Mesendoderm (in vitro differentiated cells): ENCODE data around the gene C10orf105.

Source experiments
- DNase-seq: peaks from one replicate; pipeline ENCODE4 v3.0.0; 2013
- H2AK5ac ChIP-seq: 2 replicates; pipeline ENCODE4 v1.6.1; 2013; ENCODE audit warnings: low read length, inconsistent platforms
- H2BK120ac ChIP-seq: 2 replicates; pipeline ENCODE4 v1.6.1; 2013; ENCODE audit warnings: low read depth, mild to moderate bottlenecking, low read length, moderate library complexity, mixed read lengths
- H2BK15ac ChIP-seq: replicated peaks from 2 replicates; pipeline ENCODE4 v1.6.1; 2013; ENCODE audit warnings: low read depth, mild to moderate bottlenecking, moderate library complexity
- H2BK5ac ChIP-seq: 2 replicates; pipeline ENCODE4 v1.6.1; 2013; ENCODE audit warnings: low read length, inconsistent platforms
- H3K18ac ChIP-seq: 2 replicates; pipeline ENCODE4 v1.6.1; 2013; ENCODE audit warnings: mild to moderate bottlenecking, low read length, mixed read lengths
- H3K23ac ChIP-seq: one replicate; pipeline ENCODE4 v1.6.1; 2013; ENCODE audit warnings: low read length
- H3K27ac ChIP-seq: 2 replicates; pipeline ENCODE4 v1.5.1; 2013; ENCODE audit warnings: low read depth, mild to moderate bottlenecking, inconsistent platforms, low read length, moderate library complexity
- H3K27me3 ChIP-seq: 2 replicates; pipeline ENCODE4 v1.6.1; 2013; ENCODE audit warnings: low read length, control low read depth, mild to moderate bottlenecking, inconsistent platforms; ENCODE audit not compliant: insufficient read depth, poor library complexity
- H3K36me3 ChIP-seq: 2 replicates; pipeline ENCODE4 v1.6.1; 2013; ENCODE audit warnings: low read length, inconsistent platforms; ENCODE audit not compliant: control insufficient read depth, insufficient read depth
- H3K4ac ChIP-seq: one replicate; pipeline ENCODE4 v1.6.1; 2013; ENCODE audit warnings: low read depth, mild to moderate bottlenecking, low read length, moderate library complexity
- H3K4me1 ChIP-seq: 2 replicates; pipeline ENCODE4 v1.6.1; 2013; ENCODE audit warnings: low read depth, low read length, inconsistent platforms; ENCODE audit not compliant: control insufficient read depth
- H3K4me2 ChIP-seq: 2 replicates; pipeline ENCODE4 v1.6.1; 2013; ENCODE audit warnings: low read length
- H3K4me3 ChIP-seq: 2 replicates; pipeline ENCODE4 v1.5.1; 2013; ENCODE audit warnings: mild to moderate bottlenecking, low read length
- H3K56ac ChIP-seq: one replicate; pipeline ENCODE4 v1.6.1; 2013; ENCODE audit warnings: low read length
- H3K79me1 ChIP-seq: 2 replicates; pipeline ENCODE4 v1.6.1; 2013; ENCODE audit warnings: low read length, inconsistent platforms
- H3K79me2 ChIP-seq: 2 replicates; pipeline ENCODE4 v1.6.1; 2013; ENCODE audit warnings: mild to moderate bottlenecking, low read length; ENCODE audit not compliant: control insufficient read depth, insufficient read depth
- H3K9ac ChIP-seq: 2 replicates; pipeline ENCODE4 v1.6.1; 2013; ENCODE audit warnings: low read length, inconsistent platforms
- H4K5ac ChIP-seq: one replicate; pipeline ENCODE4 v1.6.1; 2013; ENCODE audit warnings: low read length
- H4K8ac ChIP-seq: one replicate; pipeline ENCODE4 v1.6.1; 2013; ENCODE audit warnings: low read depth, mild to moderate bottlenecking, control low read depth, low read length, moderate library complexity
- WGBS: extraction: QIAGEN DNeasy Blood & Tissue Kit; methylation state at CpG from one replicate; pipeline ENCODE4 v1.1.7; 2013; ENCODE audit warnings: low lambda C conversion rate, missing lambda C conversion rate; ENCODE audit not compliant: insufficient coverage; ENCODE audit errors: extremely low coverage; 5-methylcytosine and 5-hydroxymethylcytosine counted together

Gene C10orf105

DNA sequence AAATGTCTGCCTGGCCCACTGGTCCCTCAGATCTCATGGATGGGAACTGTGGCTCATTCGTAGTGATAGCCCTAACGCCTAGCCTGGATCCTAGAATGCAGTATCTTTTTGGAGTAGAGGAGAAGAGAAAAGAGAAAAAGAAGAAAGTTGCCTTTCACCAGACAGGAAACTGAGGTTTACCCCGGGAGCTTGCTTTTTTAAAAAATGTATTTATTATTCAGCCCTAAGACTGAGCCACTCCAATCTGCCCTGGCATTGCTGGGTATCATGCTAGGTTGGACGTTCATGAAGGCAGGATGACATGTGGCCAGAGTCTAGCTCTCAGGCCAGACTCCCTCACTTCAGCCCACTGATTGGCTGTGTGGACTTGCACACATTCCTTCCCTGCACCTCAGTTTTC, 21.5 kb upstream of the C10orf105 start:
- no peak overlapping the region for H3K4ac ChIP-seq
- no peak for DNase-seq
- H3K27me3 ChIP-seq = no peaks in the 10 kb centered on the region
- H3K36me3 ChIP-seq = no peaks in the 10 kb centered on the region
- no peak overlapping the region for H4K8ac ChIP-seq
- WGBS = no CpG with 5 or more reads among the region's 4 CpGs
- H4K5ac ChIP-seq = no peak overlapping the region
- no peak overlapping the region for H3K4me3 ChIP-seq
- H2BK15ac ChIP-seq = no peak overlapping the region
- no peak overlapping the region for H2BK5ac ChIP-seq
- no peaks in the 10 kb centered on the region for H3K79me2 ChIP-seq
- H3K79me1 ChIP-seq = no peaks in the 10 kb centered on the region
- no peak overlapping the region for H3K56ac ChIP-seq
- H3K27ac ChIP-seq = no peak overlapping the region
- H3K23ac ChIP-seq = no peak overlapping the region
- no peak overlapping the region for H3K9ac ChIP-seq
- no peak overlapping the region for H2AK5ac ChIP-seq
- no peak overlapping the region for H3K18ac ChIP-seq
- H3K4me2 ChIP-seq = no peak overlapping the region
- H2BK120ac ChIP-seq = no peak overlapping the region
- no peaks in the 10 kb centered on the region for H3K4me1 ChIP-seq

- Histone ChIP-seq H2BK5ac (no peak overlapping the region), H3K36me3 (no peaks in the 10 kb centered on the region), H3K18ac (no peak overlapping the region), H3K4me2 (no peak overlapping the region), H2AK5ac (no peak overlapping the region), H2BK15ac (no peak overlapping the region), H3K27me3 (no peaks in the 10 kb centered on the region), H4K8ac (no peak overlapping the region), H3K79me2 (no peaks in the 10 kb centered on the region), H2BK120ac (no peak overlapping the region), H3K56ac (no peak overlapping the region), H3K27ac (no peak overlapping the region), H3K79me1 (no peaks in the 10 kb centered on the region), H3K4me3 (no peak overlapping the region), H3K23ac (no peak overlapping the region), H3K4me1 (no peaks in the 10 kb centered on the region), H3K9ac (no peak overlapping the region), H3K4ac (no peak overlapping the region), H4K5ac (no peak overlapping the region)
- DNase-seq = no peak
- no CpG with 5 or more reads among the region's 9 CpGs for WGBS
Observed at GRCh38 chr10:71740069-71740653, 20.6 kb upstream of the C10orf105 start.

DNA sequence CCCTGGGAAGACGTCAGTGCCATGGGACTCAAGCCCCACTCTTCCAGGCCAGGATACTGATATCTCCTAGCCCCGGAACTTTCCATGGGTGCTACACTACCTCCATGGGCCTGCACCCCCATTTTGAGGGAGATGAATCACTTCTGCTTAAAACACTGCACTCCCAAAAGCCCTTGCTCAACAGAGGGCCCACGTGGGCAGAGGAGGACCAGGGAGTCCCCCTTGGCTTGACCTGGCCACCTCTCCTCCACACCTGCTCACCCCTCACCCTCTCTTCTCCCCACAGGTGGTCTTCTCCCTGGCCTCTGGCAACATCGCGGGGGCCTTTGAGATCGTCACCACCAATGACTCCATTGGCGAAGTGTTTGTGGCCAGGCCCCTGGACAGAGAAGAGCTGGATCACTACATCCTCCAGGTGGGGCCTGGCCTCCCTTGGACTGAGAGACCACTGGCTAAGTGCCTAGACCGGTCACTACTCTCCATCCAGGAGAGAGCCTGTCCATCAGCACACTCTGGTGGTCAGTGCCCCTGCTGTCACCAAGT, 19.9 kb upstream of the C10orf105 start:
- Histone ChIP-seq H3K4me1 (no peaks in the 10 kb centered on the region), H3K23ac (no peak overlapping the region), H3K4me2 (no peak overlapping the region), H4K8ac (no peak overlapping the region), H3K4ac (no peak overlapping the region), H2BK5ac (no peak overlapping the region), H2AK5ac (no peak overlapping the region), H2BK15ac (no peak overlapping the region), H3K27ac (no peak overlapping the region), H3K9ac (no peak overlapping the region), H3K79me1 (no peaks in the 10 kb centered on the region), H3K56ac (no peak overlapping the region), H3K36me3 (no peaks in the 10 kb centered on the region), H3K27me3 (no peaks in the 10 kb centered on the region), H4K5ac (no peak overlapping the region), H3K18ac (no peak overlapping the region), H3K79me2 (no peaks in the 10 kb centered on the region), H3K4me3 (no peak overlapping the region), H2BK120ac (no peak overlapping the region)
- WGBS = no CpG with 5 or more reads among the region's 8 CpGs
- no peak for DNase-seq

DNA sequence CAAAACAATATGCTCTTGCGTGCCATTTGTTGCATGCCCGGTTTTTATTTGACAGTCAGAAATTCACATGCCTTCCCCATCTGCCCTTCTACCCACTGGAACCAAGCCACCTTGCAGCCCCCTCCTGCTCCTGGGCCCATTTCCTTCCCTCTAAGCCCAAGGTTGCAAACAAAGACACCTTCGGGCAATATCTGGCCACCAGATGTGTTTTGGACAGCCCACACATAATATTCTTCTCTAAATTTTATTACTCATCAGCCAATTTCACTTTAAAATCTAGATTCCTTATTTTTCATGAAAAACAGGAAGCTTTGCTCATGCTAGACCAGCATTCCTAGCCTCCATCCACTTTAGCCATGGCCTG, 18.2 kb upstream of the C10orf105 start:
- H3K4me2 ChIP-seq = no peak overlapping the region
- no peak overlapping the region for H3K4me3 ChIP-seq
- no peak overlapping the region for H2BK15ac ChIP-seq
- no peak overlapping the region for H2BK5ac ChIP-seq
- no peak overlapping the region for H3K27ac ChIP-seq
- H3K4me1 ChIP-seq = no peaks in the 10 kb centered on the region
- H4K5ac ChIP-seq = no peak overlapping the region
- no peak overlapping the region for H3K23ac ChIP-seq
- WGBS = no CpG with 5 or more reads among the region's 3 CpGs
- no peak overlapping the region for H3K56ac ChIP-seq
- no peak overlapping the region for H2BK120ac ChIP-seq
- no peak overlapping the region for H3K9ac ChIP-seq
- no peak overlapping the region for H3K4ac ChIP-seq
- H3K79me2 ChIP-seq = no peaks in the 10 kb centered on the region
- DNase-seq = no peak
- H2AK5ac ChIP-seq = no peak overlapping the region
- no peak overlapping the region for H3K18ac ChIP-seq
- no peaks in the 10 kb centered on the region for H3K27me3 ChIP-seq
- H3K36me3 ChIP-seq = no peaks in the 10 kb centered on the region
- H4K8ac ChIP-seq = no peak overlapping the region
- H3K79me1 ChIP-seq = no peaks in the 10 kb centered on the region

DNA sequence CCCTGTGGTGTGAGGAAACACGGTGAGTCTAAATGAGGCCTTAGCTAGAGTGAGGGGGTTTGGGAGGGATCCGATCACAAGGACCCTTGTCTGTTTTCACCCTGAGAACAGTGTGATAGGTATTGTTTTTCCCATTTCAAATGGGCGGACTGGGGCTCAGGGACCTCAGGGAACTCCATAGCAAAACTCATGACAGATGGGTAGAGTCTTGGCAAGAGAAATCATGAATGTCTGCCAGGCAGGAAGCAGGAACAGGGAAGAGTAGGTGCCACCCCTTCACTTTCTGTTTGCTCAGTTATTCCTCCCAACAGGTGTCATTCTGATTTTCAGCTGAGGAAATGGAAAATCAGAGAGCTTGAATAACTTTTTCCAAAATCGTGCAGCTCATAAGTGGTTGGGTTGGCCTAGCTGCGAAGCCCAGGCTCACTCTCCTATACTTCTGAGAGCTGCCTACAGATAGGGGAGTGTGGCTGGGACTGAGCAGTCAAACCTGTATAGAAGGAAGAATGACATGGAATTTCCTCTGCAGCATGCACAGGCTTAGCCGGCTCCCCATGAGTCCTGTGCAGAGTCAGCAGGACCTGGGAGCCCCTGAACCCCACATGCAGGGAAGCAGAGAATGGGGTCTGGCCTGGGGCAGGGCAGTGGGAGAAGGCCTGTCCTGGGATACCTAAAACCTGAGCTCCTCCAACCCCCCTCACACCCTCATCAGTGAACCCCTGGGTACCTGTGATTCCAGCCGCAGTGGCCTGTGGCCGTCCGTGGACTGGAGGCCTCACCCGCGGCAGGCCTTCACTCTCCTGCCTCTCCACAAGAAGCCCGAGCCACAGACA, 17.6 kb upstream of the C10orf105 start:
- no peak overlapping the region for H2BK15ac ChIP-seq
- no peak overlapping the region for H3K9ac ChIP-seq
- H3K4me3 ChIP-seq = no peak overlapping the region
- no peak overlapping the region for H3K4ac ChIP-seq
- no peak overlapping the region for H3K27ac ChIP-seq
- no peaks in the 10 kb centered on the region for H3K36me3 ChIP-seq
- H4K5ac ChIP-seq = no peak overlapping the region
- WGBS = no CpG with 5 or more reads among the region's 12 CpGs
- H4K8ac ChIP-seq = no peak overlapping the region
- no peak overlapping the region for H2AK5ac ChIP-seq
- no peak overlapping the region for H2BK5ac ChIP-seq
- no peaks in the 10 kb centered on the region for H3K27me3 ChIP-seq
- no peak overlapping the region for H3K4me2 ChIP-seq
- no peaks in the 10 kb centered on the region for H3K4me1 ChIP-seq
- no peak for DNase-seq
- no peak overlapping the region for H2BK120ac ChIP-seq
- H3K18ac ChIP-seq = no peak overlapping the region
- H3K23ac ChIP-seq = no peak overlapping the region
- no peak overlapping the region for H3K56ac ChIP-seq
- no peaks in the 10 kb centered on the region for H3K79me1 ChIP-seq
- H3K79me2 ChIP-seq = no peaks in the 10 kb centered on the region
